HG02798 (cell line): ENCODE measurements around the gene HSDL2.
"Not testable (repeated sequence)": the region's sequence is repeated elsewhere in the genome, so short reads cannot be mapped to it uniquely, and the experiment has no call there.

Source experiments
- ATAC-seq: cut with Tn5 transposase; IDR thresholded peaks from one replicate; pipeline ENCODE4 v1.9.1; 2021; ENCODE audit warnings: mild to moderate bottlenecking; ENCODE audit not compliant: unreplicated experiment, poor library complexity

HSDL2 gene

GRCh38 chr9:112391936-112392560 lies 12.1 kb downstream of the HSDL2 start:
- not testable (repeated sequence) for ATAC-seq

GRCh38 chr9:112393146-112393545 lies 13.2 kb downstream of the HSDL2 start:
- ATAC-seq = not testable (repeated sequence)

GRCh38 chr9:112396416-112396815 lies 16.5 kb downstream of the HSDL2 start:
- no peak for ATAC-seq

- no peak for ATAC-seq
Observed at GRCh38 chr9:112396872-112397271, 17.0 kb downstream of the HSDL2 start.

- no peak for ATAC-seq
Observed at GRCh38 chr9:112401175-112401815, 21.4 kb downstream of the HSDL2 start.

GRCh38 chr9:112403614-112404201 lies 23.8 kb downstream of the HSDL2 start:
- ATAC-seq = no peak

- ATAC-seq = no peak
Observed at GRCh38 chr9:112404508-112404932, 24.6 kb downstream of the HSDL2 start.

GRCh38 chr9:112408275-112408674 lies 28.4 kb downstream of the HSDL2 start:
- no peak for ATAC-seq

GRCh38 chr9:112408819-112409218 lies 28.9 kb downstream of the HSDL2 start:
- no peak for ATAC-seq

- no peak for ATAC-seq
Observed at GRCh38 chr9:112409758-112410157, 29.9 kb downstream of the HSDL2 start.

- ATAC-seq = no peak
Observed at GRCh38 chr9:112411626-112412027, 31.7 kb downstream of the HSDL2 start.

- not testable (repeated sequence) for ATAC-seq
Observed at GRCh38 chr9:112413728-112414127, 33.8 kb downstream of the HSDL2 start.

GRCh38 chr9:112420208-112420607 lies 40.3 kb downstream of the HSDL2 start:
- no peak for ATAC-seq

GRCh38 chr9:112421771-112422222 lies 41.9 kb downstream of the HSDL2 start:
- no peak for ATAC-seq

- no peak for ATAC-seq
Observed at GRCh38 chr9:112422417-112423148, 42.7 kb downstream of the HSDL2 start.

- no peak for ATAC-seq
Observed at GRCh38 chr9:112430006-112430522, 50.2 kb downstream of the HSDL2 start.

- no peak for ATAC-seq
Observed at GRCh38 chr9:112433499-112434392, 53.8 kb downstream of the HSDL2 start.

- ATAC-seq = no peak
Observed at GRCh38 chr9:112434487-112434886, 54.6 kb downstream of the HSDL2 start.

- no peak for ATAC-seq
Observed at GRCh38 chr9:112437406-112437805, 57.5 kb downstream of the HSDL2 start.

- no peak for ATAC-seq
Observed at GRCh38 chr9:112439171-112439570, 59.3 kb downstream of the HSDL2 start.
